Stimulated activated CD4-positive, alpha-beta T cell treated with anti-CD3 and anti-CD28 coated beads, TNF-alpha, amount 100 ng/mL, for 48 hours (primary cell): ENCODE results near the gene BCAR3.
"Not testable (repeated sequence)": the region's sequence is repeated elsewhere in the genome, so short reads cannot be mapped to it uniquely, and the experiment has no call there.

Experiments
- DNase-seq, 3 donors: peaks; one replicate each; pipeline ENCODE4 v3.0.0-alpha.2; 2020; ENCODE audit warnings: low read depth in 3 of 3

Gene BCAR3

GRCh38 chr1:93597709-93598108 is 83.9 kb downstream of the BCAR3 start:
- no peak for DNase-seq

- no peak for DNase-seq
These were observed 85.1 kb downstream of the BCAR3 start for GRCh38 chr1:93596329-93597089.

- DNase-seq = no peak
These were observed 85.9 kb downstream of the BCAR3 start for GRCh38 chr1:93595743-93596142.

- DNase-seq = no peak
These were observed 86.4 kb downstream of the BCAR3 start for GRCh38 chr1:93595266-93595665.

GRCh38 chr1:93594603-93594880 is 87.1 kb downstream of the BCAR3 start:
- DNase-seq = no peak

GRCh38 chr1:93593854-93594602 is 87.6 kb downstream of the BCAR3 start:
- DNase-seq = no peak

GRCh38 chr1:93592551-93592949 is 89.1 kb downstream of the BCAR3 start:
- no peak for DNase-seq

GRCh38 chr1:93591676-93592550 is 89.7 kb downstream of the BCAR3 start:
- DNase-seq = no peak

- not testable (repeated sequence) for DNase-seq
These were observed 90.4 kb downstream of the BCAR3 start for GRCh38 chr1:93591291-93591675.

GRCh38 chr1:93588955-93589354 is 92.7 kb downstream of the BCAR3 start:
- DNase-seq = no peak

- DNase-seq = no peak
These were observed 93.4 kb downstream of the BCAR3 start for GRCh38 chr1:93588206-93588605.

GRCh38 chr1:93587354-93587753 is 94.3 kb downstream of the BCAR3 start:
- DNase-seq = no peak

- no peak for DNase-seq
These were observed 96.3 kb downstream of the BCAR3 start for GRCh38 chr1:93585059-93585966.

GRCh38 chr1:93584261-93585003 is 97.2 kb downstream of the BCAR3 start:
- no peak for DNase-seq

GRCh38 chr1:93581917-93582850 is 99.5 kb downstream of the BCAR3 start:
- no peak for DNase-seq

GRCh38 chr1:93579891-93580290 is 101.7 kb downstream of the BCAR3 start:
- DNase-seq = no peak

GRCh38 chr1:93578911-93579825 is 102.5 kb downstream of the BCAR3 start:
- DNase-seq = no peak

GRCh38 chr1:93578433-93578830 is 103.2 kb downstream of the BCAR3 start:
- no peak for DNase-seq
